ENCODE results near the gene RAD51B. TPM values are rescaled to one million over a fixed set of nuclear protein-coding genes. Genes with fewer than 3 reads are reported as not detected.

The RAD51B gene
- total and polyA plus RNA-seq, 2 of the 13 experiments (the other 11 are each of a cell fraction or from before 2014, with no cell fraction given) = 7.0 to 9.5 TPM

DNA sequence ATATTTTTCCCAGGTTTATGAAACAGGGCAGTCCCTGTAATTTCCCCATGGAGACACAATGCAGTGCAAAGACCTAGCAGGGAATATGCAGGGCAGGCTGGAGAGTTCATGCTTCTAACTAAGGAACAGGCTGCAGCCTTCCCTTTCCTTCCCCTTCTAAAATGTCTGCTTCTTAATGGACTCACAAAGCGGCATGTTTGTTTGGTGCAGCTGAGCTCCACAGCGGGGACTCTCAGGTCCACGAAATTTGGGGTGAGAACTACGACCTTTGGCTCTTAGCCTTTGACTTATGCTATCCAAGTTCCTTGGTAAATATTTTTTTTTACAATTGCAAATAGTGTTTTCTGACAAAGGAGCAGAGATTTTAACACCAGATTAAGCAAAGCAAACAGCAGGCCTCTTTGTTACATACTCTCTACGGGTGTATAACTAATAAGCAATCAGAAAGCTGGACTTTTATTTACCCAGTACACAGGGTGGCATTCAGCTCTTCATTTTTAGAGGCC is 649.7 kb downstream of the RAD51B start (continued):
- TF ChIP-seq ZNF296 (CRISPR knock-in tag; conservative IDR thresholded peaks at IDR 0.05) (no peak), RXRB (CRISPR knock-in tag; IDR thresholded peaks at IDR 0.05; ENCODE audit: borderline replicate concordance) (peak; percentile 68), ASH2L (IDR thresholded peaks at IDR 0.05; ENCODE audit: insufficient read length, low read depth, low read length) (no peak), GPN1 (CRISPR knock-in tag; IDR thresholded peaks at IDR 0.05; ENCODE audit: borderline replicate concordance) (no peak), ZFP41 (CRISPR knock-in tag; IDR thresholded peaks at IDR 0.05; ENCODE audit: borderline replicate concordance) (no peak), KLF13 (CRISPR knock-in tag; IDR thresholded peaks at IDR 0.05) (no peak), SAP130 (CRISPR knock-in tag; IDR thresholded peaks at IDR 0.05; ENCODE audit: low read depth) (peak; percentile 40; the same call in 1 of the 2 replicates), ZBTB7B (CRISPR knock-in tag; IDR thresholded peaks at IDR 0.05) (0 out of 2 replicates have a peak, but pooled peaks have one; percentile 40), ZNF451 (CRISPR knock-in tag; IDR thresholded peaks at IDR 0.05) (no peak), ZNF543 (CRISPR knock-in tag; IDR thresholded peaks at IDR 0.05) (no peak), ATF1 (CRISPR knock-in tag; IDR thresholded peaks at IDR 0.05) (no peak), HDAC2 (CRISPR knock-in tag; IDR thresholded peaks at IDR 0.05) (peak; percentile 92), NONO (IDR thresholded peaks at IDR 0.05) (no peak), NONO (CRISPR knock-in tag; conservative IDR thresholded peaks at IDR 0.05) (no peak), ZNF101 (CRISPR knock-in tag; IDR thresholded peaks at IDR 0.05; ENCODE audit: borderline replicate concordance, low read depth) (no peak), FOXA3 (CRISPR knock-in tag; IDR thresholded peaks at IDR 0.05) (peak; percentile 96), XBP1 (CRISPR knock-in tag; IDR thresholded peaks at IDR 0.05) (no peak), ZNF678 (CRISPR knock-in tag; IDR thresholded peaks at IDR 0.05) (no peak), MIXL1 (CRISPR knock-in tag; IDR thresholded peaks at IDR 0.05) (peak; percentile 69), ZNF34 (CRISPR knock-in tag; IDR thresholded peaks at IDR 0.05; ENCODE audit: borderline replicate concordance) (no peak), GATA4 (IDR thresholded peaks at IDR 0.05; ENCODE audit: borderline replicate concordance, low read depth) (peak; percentile 45; the same call in 1 of the 2 replicates)
- TF ChIP-seq, protein P1, sequence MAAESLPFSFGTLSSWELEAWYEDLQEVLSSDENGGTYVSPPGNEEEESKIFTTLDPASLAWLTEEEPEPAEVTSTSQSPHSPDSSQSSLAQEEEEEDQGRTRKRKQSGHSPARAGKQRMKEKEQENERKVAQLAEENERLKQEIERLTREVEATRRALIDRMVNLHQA (CRISPR knock-in tag; IDR thresholded peaks at IDR 0.05) = no peak
- TF ChIP-seq, protein P2, sequence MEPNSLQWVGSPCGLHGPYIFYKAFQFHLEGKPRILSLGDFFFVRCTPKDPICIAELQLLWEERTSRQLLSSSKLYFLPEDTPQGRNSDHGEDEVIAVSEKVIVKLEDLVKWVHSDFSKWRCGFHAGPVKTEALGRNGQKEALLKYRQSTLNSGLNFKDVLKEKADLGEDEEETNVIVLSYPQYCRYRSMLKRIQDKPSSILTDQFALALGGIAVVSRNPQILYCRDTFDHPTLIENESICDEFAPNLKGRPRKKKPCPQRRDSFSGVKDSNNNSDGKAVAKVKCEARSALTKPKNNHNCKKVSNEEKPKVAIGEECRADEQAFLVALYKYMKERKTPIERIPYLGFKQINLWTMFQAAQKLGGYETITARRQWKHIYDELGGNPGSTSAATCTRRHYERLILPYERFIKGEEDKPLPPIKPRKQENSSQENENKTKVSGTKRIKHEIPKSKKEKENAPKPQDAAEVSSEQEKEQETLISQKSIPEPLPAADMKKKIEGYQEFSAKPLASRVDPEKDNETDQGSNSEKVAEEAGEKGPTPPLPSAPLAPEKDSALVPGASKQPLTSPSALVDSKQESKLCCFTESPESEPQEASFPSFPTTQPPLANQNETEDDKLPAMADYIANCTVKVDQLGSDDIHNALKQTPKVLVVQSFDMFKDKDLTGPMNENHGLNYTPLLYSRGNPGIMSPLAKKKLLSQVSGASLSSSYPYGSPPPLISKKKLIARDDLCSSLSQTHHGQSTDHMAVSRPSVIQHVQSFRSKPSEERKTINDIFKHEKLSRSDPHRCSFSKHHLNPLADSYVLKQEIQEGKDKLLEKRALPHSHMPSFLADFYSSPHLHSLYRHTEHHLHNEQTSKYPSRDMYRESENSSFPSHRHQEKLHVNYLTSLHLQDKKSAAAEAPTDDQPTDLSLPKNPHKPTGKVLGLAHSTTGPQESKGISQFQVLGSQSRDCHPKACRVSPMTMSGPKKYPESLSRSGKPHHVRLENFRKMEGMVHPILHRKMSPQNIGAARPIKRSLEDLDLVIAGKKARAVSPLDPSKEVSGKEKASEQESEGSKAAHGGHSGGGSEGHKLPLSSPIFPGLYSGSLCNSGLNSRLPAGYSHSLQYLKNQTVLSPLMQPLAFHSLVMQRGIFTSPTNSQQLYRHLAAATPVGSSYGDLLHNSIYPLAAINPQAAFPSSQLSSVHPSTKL (CRISPR knock-in tag; IDR thresholded peaks at IDR 0.05) = peak; percentile 95
- TF ChIP-seq, protein P3, sequence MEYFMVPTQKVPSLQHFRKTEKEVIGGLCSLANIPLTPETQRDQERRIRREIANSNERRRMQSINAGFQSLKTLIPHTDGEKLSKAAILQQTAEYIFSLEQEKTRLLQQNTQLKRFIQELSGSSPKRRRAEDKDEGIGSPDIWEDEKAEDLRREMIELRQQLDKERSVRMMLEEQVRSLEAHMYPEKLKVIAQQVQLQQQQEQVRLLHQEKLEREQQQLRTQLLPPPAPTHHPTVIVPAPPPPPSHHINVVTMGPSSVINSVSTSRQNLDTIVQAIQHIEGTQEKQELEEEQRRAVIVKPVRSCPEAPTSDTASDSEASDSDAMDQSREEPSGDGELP (IDR thresholded peaks at IDR 0.05; ENCODE audit: borderline replicate concordance, low read depth) = peak; percentile 76
- TF ChIP-seq, protein P4, sequence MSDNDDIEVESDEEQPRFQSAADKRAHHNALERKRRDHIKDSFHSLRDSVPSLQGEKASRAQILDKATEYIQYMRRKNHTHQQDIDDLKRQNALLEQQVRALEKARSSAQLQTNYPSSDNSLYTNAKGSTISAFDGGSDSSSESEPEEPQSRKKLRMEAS (IDR thresholded peaks at IDR 0.05) = no peak
- TF ChIP-seq, protein P5, sequence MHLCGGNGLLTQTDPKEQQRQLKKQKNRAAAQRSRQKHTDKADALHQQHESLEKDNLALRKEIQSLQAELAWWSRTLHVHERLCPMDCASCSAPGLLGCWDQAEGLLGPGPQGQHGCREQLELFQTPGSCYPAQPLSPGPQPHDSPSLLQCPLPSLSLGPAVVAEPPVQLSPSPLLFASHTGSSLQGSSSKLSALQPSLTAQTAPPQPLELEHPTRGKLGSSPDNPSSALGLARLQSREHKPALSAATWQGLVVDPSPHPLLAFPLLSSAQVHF (CRISPR knock-in tag; IDR thresholded peaks at IDR 0.05) = no peak

Data from HepG2 (cell line).